Activated CD4-positive, alpha-beta T cell treated with anti-CD3 and anti-CD28 coated beads for 36 hours (primary cell): Measurements from ENCODE around the gene POLR1C. TPM values are rescaled to one million over a fixed set of nuclear protein-coding genes. Genes with fewer than 3 reads are reported as not detected.

Source experiments
- ATAC-seq: fragments of 200-7000 bp; cut with Tn5 transposase; one replicate; pipeline ENCODE4 v1.10.0; 2021; ENCODE audit warnings: mild to moderate bottlenecking, moderate library complexity
- CTCF ChIA-PET: fragments of 350-600 bp; sonication (Branson Sonifier 250); formaldehyde crosslinking; loops from one replicate; lab custom pipeline; 2021; ENCODE audit warnings: antibody characterized with exemption; lab: Charles Lee
- POLR2A ChIA-PET: fragments of 350-600 bp; sonication (Branson Sonifier 250); formaldehyde crosslinking; loops from one replicate; lab custom pipeline; 2021; ENCODE audit warnings: antibody characterized with exemption, inconsistent platforms; lab: Charles Lee
- DNase-seq: peaks from one replicate; pipeline ENCODE4 v3.0.0-alpha.2; 2020
- H3K27ac Mint-ChIP-seq: one replicate; pipeline ENCODE4 v1.8.0; 2021; ENCODE audit warnings: mixed read lengths
- H3K27me3 Mint-ChIP-seq: one replicate; pipeline ENCODE4 v1.8.0; 2021; ENCODE audit warnings: mixed read lengths
- H3K36me3 Mint-ChIP-seq: one replicate; pipeline ENCODE4 v1.8.0; 2021; ENCODE audit warnings: low read depth, mixed read lengths
- H3K4me1 Mint-ChIP-seq: one replicate; pipeline ENCODE4 v1.8.0; 2021; ENCODE audit warnings: mixed read lengths
- H3K4me3 Mint-ChIP-seq: one replicate; pipeline ENCODE4 v1.8.0; 2021; ENCODE audit warnings: mild to moderate bottlenecking, moderate library complexity, mixed read lengths
- H3K9me3 Mint-ChIP-seq: one replicate; pipeline ENCODE4 v1.8.0; 2021; ENCODE audit warnings: low read depth, mixed read lengths
- intact Hi-C, 2 experiments: fragments of 100-400 bp; cut with DNase I in 1 of 2; cut with micrococcal nuclease in 1 of 2; formaldehyde crosslinking; loops; one replicate each; pipeline versions ENCODE4 v1.14.2 to v1.15.1; 2022 to 2024; cut with DNase I, micrococcal nuclease
- total RNA-seq, 2 experiments: library from RNA; stranded (reverse); gene quantifications; one replicate each; pipeline ENCODE4 v1.2.3, GENCODE V29; 2021

The POLR1C gene
- total RNA-seq, 2 experiments from 2014 or later: 43.4 to 52.9 TPM

- ATAC-seq: peak; percentile 99
- ChIA-PET POLR2A (interaction anchor here (0.6 kb wide), 1 partner anchor 21 kb away, joined by 3 read pairs; no protein-coding TSS in a partner anchor), CTCF (interaction anchor here (0.8 to 1.7 kb wide), 11 partner anchors 16 to 169 kb away, joined by 3 to 6 read pairs (median 3); partner anchors contain the start of genes ABCC10, CRIP3 and DLK2)
- Mint-ChIP-seq H3K9me3 (no peaks in the 10 kb centered on the region), H3K36me3 (peaks cover 4% of the 10 kb centered on the region), H3K4me3 (peak within 1 kb of the TSS; percentile 98), H3K4me1 (peaks cover 38% of the 10 kb centered on the region), H3K27ac (peak within 1 kb of the TSS; percentile 82), H3K27me3 (no peaks in the 10 kb centered on the region)
- intact Hi-C loops: loop anchor here (1.0 to 5.0 kb wide), 16 partner anchors 22 to 545 kb away; partner anchors contain the start of genes ABCC10 (in 2 of the 2), DLK2 (in 2 of the 2), YIPF3 (in 2 of the 2) and CUL7 (in 1 of the 2)
- DNase-seq: peak; percentile 98
Observed at GRCh38 chr6:43477235-43478007, 39.5 kb upstream of the POLR1C start, which contains the start of gene TJAP1. TSS of gene TJAP1 (plus strand) at chr6:43477570. CDS start at chr6:43499002, 21,432 bp downstream.

DNA sequence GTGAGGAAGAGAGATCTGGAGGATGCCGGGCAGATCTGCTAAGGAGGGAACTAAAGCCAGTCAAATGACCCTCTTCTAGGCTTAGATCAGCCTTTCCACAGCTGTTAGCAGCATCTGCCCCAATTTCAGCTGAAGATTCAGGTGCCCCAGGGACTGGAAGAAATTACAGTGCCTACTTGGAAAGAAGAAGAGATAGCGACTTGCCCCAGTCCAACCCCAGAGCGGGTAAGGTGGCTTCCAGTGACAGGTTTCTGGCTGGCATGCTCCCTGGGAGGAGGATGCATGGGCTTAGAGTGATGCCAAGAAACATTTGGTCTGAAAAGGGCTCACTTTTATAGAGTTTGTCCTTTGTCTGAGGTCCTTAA is 38.9 kb upstream of the POLR1C start:
- peaks cover 38% of the 10 kb centered on the region for H3K4me1 Mint-ChIP-seq
- peaks cover 4% of the 10 kb centered on the region for H3K36me3 Mint-ChIP-seq
- peak overlapping the region; percentile 82 for H3K27ac Mint-ChIP-seq
- DNase-seq: peak; percentile 19
- no peak for ATAC-seq
- intact Hi-C loops: loop anchor here (5.0 kb wide), 5 partner anchors 39 to 546 kb away; partner anchors contain the start of genes CUL7 (in 1 of the 2), POLR1C (in 1 of the 2), VEGFA (in 1 of the 2) and YIPF3 (in 1 of the 2)
- no peaks in the 10 kb centered on the region for H3K27me3 Mint-ChIP-seq
- ChIA-PET CTCF (interaction anchor here (0.8 to 1.7 kb wide), 6 partner anchors 24 to 169 kb away, joined by 3 to 6 read pairs (median 4); partner anchors contain the start of genes ABCC10 and CRIP3), POLR2A (interaction anchor here (0.6 kb wide), 1 partner anchor 22 kb away, joined by 3 read pairs; no protein-coding TSS in a partner anchor)
- no peaks in the 10 kb centered on the region for H3K9me3 Mint-ChIP-seq
- peak overlapping the region; percentile 98 for H3K4me3 Mint-ChIP-seq

- Mint-ChIP-seq H3K27me3 (no peaks in the 10 kb centered on the region), H3K27ac (no peak overlapping the region), H3K4me1 (peaks cover 41% of the 10 kb centered on the region), H3K36me3 (peaks cover 4% of the 10 kb centered on the region), H3K4me3 (no peak overlapping the region), H3K9me3 (no peaks in the 10 kb centered on the region)
- ATAC-seq (peak; percentile 35), DNase-seq (peak; percentile 52)
- ChIA-PET CTCF (interaction anchor here (0.6 to 2.4 kb wide), 8 partner anchors 15 to 306 kb away, joined by 3 to 11 read pairs (median 3); partner anchors contain the start of gene DLK2), POLR2A (no interaction called here)
- intact Hi-C loops: no loop called here
Observed at GRCh38 chr6:43481075-43481474, 35.8 kb upstream of the POLR1C start.

GRCh38 chr6:43481591-43482236 is 35.2 kb upstream of the POLR1C start:
- DNase-seq: peak; percentile 21
- peak; percentile 51 for ATAC-seq
- intact Hi-C loops: no loop called here
- H3K4me1 Mint-ChIP-seq: peaks cover 39% of the 10 kb centered on the region
- peak overlapping the region; percentile 77 for H3K27ac Mint-ChIP-seq
- H3K4me3 Mint-ChIP-seq: no peak overlapping the region
- H3K9me3 Mint-ChIP-seq: no peaks in the 10 kb centered on the region
- peaks cover 4% of the 10 kb centered on the region for H3K36me3 Mint-ChIP-seq
- ChIA-PET CTCF (interaction anchor here (0.7 to 2.4 kb wide), 3 partner anchors 25 to 92 kb away, joined by 3 to 11 read pairs (median 3); no protein-coding TSS in a partner anchor), POLR2A (interaction anchor here (0.6 kb wide), 3 partner anchors 9 to 395 kb away, joined by 3 to 7 read pairs (median 4); no protein-coding TSS in a partner anchor)
- H3K27me3 Mint-ChIP-seq: no peaks in the 10 kb centered on the region

GRCh38 chr6:43488667-43489276 is 28.1 kb upstream of the POLR1C start:
- ChIA-PET CTCF (interaction anchor here (0.8 to 1.0 kb wide), 2 partner anchors 16 to 36 kb away, joined by 4 read pairs; no protein-coding TSS in a partner anchor), POLR2A (interaction anchor here (1.5 kb wide), 1 partner anchor 14 kb away, joined by 5 read pairs; no protein-coding TSS in a partner anchor)
- no peak overlapping the region for H3K4me3 Mint-ChIP-seq
- H3K27ac Mint-ChIP-seq: no peak overlapping the region
- no peaks in the 10 kb centered on the region for H3K9me3 Mint-ChIP-seq
- no peaks in the 10 kb centered on the region for H3K27me3 Mint-ChIP-seq
- intact Hi-C loops: no loop called here
- H3K36me3 Mint-ChIP-seq: peaks cover 4% of the 10 kb centered on the region
- DNase-seq (no peak), ATAC-seq (no peak)
- peaks cover 8% of the 10 kb centered on the region for H3K4me1 Mint-ChIP-seq

GRCh38 chr6:43489277-43490072 is 27.4 kb upstream of the POLR1C start:
- ATAC-seq: no peak
- Mint-ChIP-seq H3K36me3 (peaks cover 4% of the 10 kb centered on the region), H3K9me3 (no peaks in the 10 kb centered on the region), H3K4me1 (peaks cover 14% of the 10 kb centered on the region), H3K4me3 (no peak overlapping the region), H3K27ac (peak overlapping the region; percentile 17), H3K27me3 (no peaks in the 10 kb centered on the region)
- ChIA-PET CTCF (interaction anchor here (0.8 to 1.0 kb wide), 2 partner anchors 15 to 37 kb away, joined by 4 read pairs; no protein-coding TSS in a partner anchor), POLR2A (interaction anchor here (1.5 kb wide), 1 partner anchor 14 kb away, joined by 5 read pairs; no protein-coding TSS in a partner anchor)
- no peak for DNase-seq
- intact Hi-C loops: no loop called here

GRCh38 chr6:43490523-43490939 is 26.4 kb upstream of the POLR1C start:
- intact Hi-C loops: no loop called here
- H3K27ac Mint-ChIP-seq: no peak overlapping the region
- H3K4me3 Mint-ChIP-seq: no peak overlapping the region
- H3K4me1 Mint-ChIP-seq: peaks cover 22% of the 10 kb centered on the region
- peaks cover 4% of the 10 kb centered on the region for H3K36me3 Mint-ChIP-seq
- no peaks in the 10 kb centered on the region for H3K27me3 Mint-ChIP-seq
- POLR2A ChIA-PET: interaction anchor here (0.5 kb wide), 1 partner anchor 9 kb away, joined by 4 read pairs; no protein-coding TSS in a partner anchor
- no peak for DNase-seq
- no peaks in the 10 kb centered on the region for H3K9me3 Mint-ChIP-seq
- CTCF ChIA-PET: interaction anchor here (6.9 kb wide), 1 partner anchor 15 kb away, joined by 65 read pairs; no protein-coding TSS in a partner anchor
- ATAC-seq: no peak

DNA sequence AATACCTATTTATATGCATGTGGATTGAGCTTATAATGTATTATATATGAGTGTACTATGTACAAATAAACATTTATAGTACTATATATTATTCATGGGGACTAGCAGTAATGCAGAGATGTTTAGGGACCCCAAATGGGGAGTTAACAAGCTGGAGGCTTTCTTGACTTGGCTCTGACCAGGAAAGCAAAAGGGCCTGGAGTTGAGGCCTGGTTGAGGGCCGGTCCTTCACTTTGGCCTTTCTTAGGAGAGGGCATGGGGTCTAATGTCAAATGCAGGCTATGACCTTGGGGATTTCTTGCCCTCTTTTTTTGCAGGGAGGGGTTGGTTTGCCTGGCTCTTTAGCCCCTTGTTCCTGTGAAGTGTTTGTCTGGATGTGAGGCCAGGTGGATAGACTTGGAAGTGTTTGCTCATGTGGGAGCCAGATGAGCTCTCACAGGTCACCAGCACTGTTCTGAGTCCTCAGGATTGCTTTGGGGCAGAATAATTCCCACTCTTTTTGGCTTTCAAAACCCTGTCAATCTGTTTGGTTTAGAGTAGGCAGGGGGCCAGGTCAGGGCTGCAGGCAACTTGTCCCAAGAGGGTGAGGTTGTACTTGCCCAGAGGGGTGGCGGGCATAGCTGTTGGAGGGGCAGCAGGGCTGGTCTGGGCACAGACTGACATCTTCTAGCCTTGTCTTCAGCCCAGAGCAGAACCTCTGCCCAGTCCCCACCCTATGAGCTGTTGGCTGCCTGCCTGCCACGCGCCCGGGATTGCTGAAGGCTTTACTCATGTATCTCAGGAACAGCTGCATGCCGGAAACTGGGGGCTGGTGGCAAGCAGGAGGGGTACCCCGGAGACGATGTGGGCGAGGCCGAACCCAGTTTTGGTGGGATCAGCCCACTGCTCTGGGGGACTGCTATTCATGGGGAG is 24.9 kb upstream of the POLR1C start:
- ATAC-seq: no peak
- CTCF ChIA-PET: interaction anchor here (1.0 to 6.9 kb wide), 5 partner anchors 10 to 193 kb away, joined by 3 to 65 read pairs (median 5); no protein-coding TSS in a partner anchor
- POLR2A ChIA-PET: no interaction called here
- Mint-ChIP-seq H3K9me3 (no peaks in the 10 kb centered on the region), H3K4me1 (peaks cover 22% of the 10 kb centered on the region), H3K4me3 (no peak overlapping the region), H3K36me3 (peaks cover 4% of the 10 kb centered on the region), H3K27me3 (no peaks in the 10 kb centered on the region), H3K27ac (no peak overlapping the region)
- intact Hi-C loops: no loop called here
- no peak for DNase-seq

GRCh38 chr6:43492673-43493072 is 24.2 kb upstream of the POLR1C start:
- H3K4me3 Mint-ChIP-seq: no peak overlapping the region
- ATAC-seq (no peak), DNase-seq (no peak)
- H3K36me3 Mint-ChIP-seq: peaks cover 4% of the 10 kb centered on the region
- intact Hi-C loops: no loop called here
- peaks cover 22% of the 10 kb centered on the region for H3K4me1 Mint-ChIP-seq
- no peaks in the 10 kb centered on the region for H3K9me3 Mint-ChIP-seq
- H3K27me3 Mint-ChIP-seq: no peaks in the 10 kb centered on the region
- no peak overlapping the region for H3K27ac Mint-ChIP-seq
- POLR2A ChIA-PET: no interaction called here
- CTCF ChIA-PET: interaction anchor here (0.7 to 6.9 kb wide), 7 partner anchors 9 to 263 kb away, joined by 3 to 65 read pairs (median 3); no protein-coding TSS in a partner anchor
